Measurements from ENCODE around the gene SST.

DNA sequence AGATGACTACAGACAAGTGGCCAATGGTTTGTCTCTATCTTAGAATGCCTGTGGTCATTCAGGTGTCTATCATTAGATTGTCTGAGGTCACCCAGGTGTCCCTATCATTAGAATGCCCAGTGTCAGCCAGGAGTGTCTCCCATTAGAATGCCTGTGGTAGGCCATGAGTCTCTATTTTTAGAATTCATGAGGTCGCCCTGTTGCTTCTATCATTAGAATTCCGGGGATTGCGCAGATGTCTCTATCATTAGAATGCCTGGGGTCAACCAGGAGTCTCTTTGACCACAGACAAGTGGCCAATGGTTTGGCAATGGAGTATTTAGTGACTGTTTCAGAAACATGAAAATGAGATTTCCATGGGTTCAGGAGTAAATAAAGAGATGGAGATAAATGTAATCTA is 24.6 kb upstream of the SST start:
- TF ChIP-seq, protein P1, sequence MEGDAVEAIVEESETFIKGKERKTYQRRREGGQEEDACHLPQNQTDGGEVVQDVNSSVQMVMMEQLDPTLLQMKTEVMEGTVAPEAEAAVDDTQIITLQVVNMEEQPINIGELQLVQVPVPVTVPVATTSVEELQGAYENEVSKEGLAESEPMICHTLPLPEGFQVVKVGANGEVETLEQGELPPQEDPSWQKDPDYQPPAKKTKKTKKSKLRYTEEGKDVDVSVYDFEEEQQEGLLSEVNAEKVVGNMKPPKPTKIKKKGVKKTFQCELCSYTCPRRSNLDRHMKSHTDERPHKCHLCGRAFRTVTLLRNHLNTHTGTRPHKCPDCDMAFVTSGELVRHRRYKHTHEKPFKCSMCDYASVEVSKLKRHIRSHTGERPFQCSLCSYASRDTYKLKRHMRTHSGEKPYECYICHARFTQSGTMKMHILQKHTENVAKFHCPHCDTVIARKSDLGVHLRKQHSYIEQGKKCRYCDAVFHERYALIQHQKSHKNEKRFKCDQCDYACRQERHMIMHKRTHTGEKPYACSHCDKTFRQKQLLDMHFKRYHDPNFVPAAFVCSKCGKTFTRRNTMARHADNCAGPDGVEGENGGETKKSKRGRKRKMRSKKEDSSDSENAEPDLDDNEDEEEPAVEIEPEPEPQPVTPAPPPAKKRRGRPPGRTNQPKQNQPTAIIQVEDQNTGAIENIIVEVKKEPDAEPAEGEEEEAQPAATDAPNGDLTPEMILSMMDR (IDR thresholded peaks at IDR 0.05; ENCODE audit: low read length): no peak
- no peak for TF ChIP-seq EZH2 (optimal IDR thresholded peaks at IDR 0.05; ENCODE audit: low read depth, low read length)
- no peak for TF ChIP-seq EZH2phosphoT487 (IDR thresholded peaks at IDR 0.05; ENCODE audit: low read length)
